ENCODE measurements around the gene DHRSX.
"Not testable (repeated sequence)": the region's sequence is repeated elsewhere in the genome, so short reads cannot be mapped to it uniquely, and the experiment has no call there.

DHRSX gene

GRCh38 chrX:2520539-2520938, 19.8 kb upstream of the DHRSX start:
- DNase-seq (ENCODE audit: low read depth): no peak

GRCh38 chrX:2519638-2520037, 18.9 kb upstream of the DHRSX start:
- DNase-seq (ENCODE audit: low read depth): not testable (repeated sequence)

DNA sequence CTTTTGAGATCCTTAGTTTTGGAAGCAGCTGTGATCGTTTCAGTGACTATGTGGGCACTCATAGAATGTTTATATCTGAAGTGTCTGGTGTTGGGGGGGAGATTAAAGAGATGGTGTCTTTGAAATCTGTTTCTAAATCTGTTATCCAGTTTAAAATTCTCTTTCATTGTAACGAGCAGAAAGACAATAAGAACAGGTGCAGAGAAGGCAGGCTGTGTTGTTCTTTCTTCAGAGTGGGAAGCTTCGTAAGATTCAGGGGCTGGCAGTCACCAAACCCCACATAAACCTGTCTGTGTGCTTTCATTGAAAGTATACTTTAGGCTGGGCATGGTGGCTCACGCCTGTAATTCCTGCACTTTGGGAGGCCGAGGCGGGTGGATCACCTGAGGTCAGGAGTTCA, 16.3 kb upstream of the DHRSX start:
- no peak for DNase-seq (ENCODE audit: low read depth)

GRCh38 chrX:2516623-2517022, 15.8 kb upstream of the DHRSX start:
- DNase-seq (ENCODE audit: low read depth): no peak

GRCh38 chrX:2514131-2514530, 13.4 kb upstream of the DHRSX start:
- no peak for DNase-seq (ENCODE audit: low read depth)

GRCh38 chrX:2513121-2513664, 12.4 kb upstream of the DHRSX start:
- DNase-seq (ENCODE audit: low read depth): no peak

- no peak for DNase-seq (ENCODE audit: low read depth)
Observed at GRCh38 chrX:2512501-2512900, 11.7 kb upstream of the DHRSX start.

- DNase-seq (ENCODE audit: low read depth): no peak
Observed at GRCh38 chrX:2511326-2511725, 10.6 kb upstream of the DHRSX start.

DNA sequence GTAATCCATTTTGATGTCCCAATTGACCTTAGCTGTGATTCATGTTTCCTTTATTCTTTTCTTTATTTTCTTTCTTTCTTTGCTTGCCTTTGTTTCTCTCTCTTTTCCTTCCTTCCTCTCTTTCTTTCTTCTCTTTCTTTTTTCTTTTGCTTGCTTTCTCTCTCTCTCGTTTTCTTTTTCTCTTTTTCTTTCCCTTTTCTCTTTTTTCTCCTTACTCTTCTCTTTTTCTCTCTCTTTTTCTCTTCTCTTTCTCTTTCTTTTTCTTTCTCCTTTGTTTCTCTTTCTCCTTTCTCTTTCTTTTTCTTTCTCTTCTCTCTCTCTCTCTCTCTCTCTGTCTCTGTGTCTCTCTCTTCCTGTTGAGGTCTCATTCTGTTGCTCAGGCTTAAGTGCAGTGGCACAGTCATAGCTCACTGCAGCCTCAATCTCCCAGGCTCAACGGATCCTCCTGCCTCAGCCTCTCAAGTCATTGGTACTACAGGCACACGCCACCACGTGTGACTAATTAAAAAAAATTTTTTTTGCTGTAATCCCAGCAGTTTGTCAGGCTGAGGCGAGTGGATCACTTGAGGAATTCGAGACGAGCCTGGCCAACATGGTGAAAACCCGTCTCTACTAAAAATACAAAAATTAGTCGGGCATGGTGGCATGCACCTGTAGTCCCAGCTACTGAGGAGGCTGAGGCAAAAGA, 8.0 kb upstream of the DHRSX start:
- DNase-seq (ENCODE audit: low read depth): no peak

- no peak for DNase-seq (ENCODE audit: low read depth)
Observed at GRCh38 chrX:2507904-2508627, 7.3 kb upstream of the DHRSX start.

- no peak for DNase-seq (ENCODE audit: low read depth)
Observed at GRCh38 chrX:2507196-2507595, 6.4 kb upstream of the DHRSX start.

GRCh38 chrX:2505341-2505740, 4.6 kb upstream of the DHRSX start:
- not testable (repeated sequence) for DNase-seq (ENCODE audit: low read depth)

GRCh38 chrX:2504706-2505332, 4.0 kb upstream of the DHRSX start:
- DNase-seq (ENCODE audit: low read depth): no peak

DNA sequence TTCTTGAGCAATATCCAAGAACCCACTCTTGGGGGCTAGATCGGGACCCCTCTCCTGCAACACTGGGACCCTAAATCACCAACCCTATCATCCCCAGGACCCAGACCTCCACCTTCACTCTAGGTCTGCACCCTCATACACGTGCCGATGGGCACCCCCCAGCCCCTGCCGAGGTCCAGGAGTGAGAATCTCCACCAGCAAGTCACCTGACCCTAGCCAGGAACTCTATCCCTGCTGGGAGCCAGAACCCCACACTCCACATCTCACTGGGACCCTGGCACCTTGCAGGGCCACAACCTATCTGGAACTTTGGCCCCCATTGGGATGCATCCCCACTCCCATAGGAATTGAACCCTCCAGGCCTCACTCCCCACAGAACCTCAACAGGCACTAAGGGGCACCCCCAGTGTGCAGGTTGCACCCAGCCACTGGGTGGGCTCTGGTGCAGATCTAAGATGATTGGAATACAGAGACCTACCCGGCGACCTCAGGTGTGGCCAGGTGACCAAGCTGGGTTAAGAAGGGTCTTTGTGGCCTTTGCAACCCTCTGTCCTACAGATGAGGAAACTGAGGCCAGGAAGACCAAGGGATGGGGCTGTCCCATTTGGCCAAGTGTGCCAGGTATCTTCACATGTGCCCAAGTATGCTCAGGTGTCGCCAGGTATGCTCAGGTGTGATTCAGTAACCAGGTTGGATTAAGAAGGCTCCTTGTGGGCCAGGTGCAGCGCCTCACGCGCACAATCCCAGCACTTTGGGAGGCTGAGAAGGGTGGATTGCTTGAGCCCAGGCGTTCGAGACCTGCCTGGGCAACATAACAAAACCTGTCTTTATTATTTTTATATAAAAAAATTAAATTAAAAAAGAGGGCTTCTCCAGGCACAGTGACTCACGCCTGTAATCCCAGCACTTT, 3.1 kb upstream of the DHRSX start:
- no peak for DNase-seq (ENCODE audit: low read depth)

GRCh38 chrX:2502668-2503519, 2.1 kb upstream of the DHRSX start:
- no peak for DNase-seq (ENCODE audit: low read depth)

DNA sequence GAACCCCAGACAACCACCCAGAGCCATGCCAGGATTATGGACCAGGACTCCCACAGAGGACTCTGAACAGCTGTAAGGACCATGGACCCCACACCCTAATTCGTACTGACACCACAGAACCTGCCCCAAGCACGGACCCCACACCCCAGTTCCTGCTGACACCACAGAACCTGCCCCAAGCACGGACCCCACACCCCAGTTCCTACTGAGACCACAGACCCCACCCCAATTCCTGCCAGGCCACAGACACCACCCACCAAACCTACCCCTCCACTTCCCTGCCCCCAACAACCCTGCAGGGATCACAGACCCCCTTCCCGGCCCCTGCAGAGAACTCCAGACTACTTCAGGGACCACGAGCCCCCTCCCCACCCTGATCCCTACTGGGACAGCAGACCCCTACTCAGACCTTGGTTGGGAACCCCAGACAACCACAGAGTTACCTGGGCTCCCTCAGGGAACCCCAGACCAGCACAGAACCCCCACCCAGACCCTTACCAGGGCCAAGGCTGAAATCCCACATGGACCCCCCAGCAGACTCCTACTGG, 1.4 kb upstream of the DHRSX start:
- DNase-seq (ENCODE audit: low read depth): no peak

- no peak for DNase-seq (ENCODE audit: low read depth)
Observed at GRCh38 chrX:2501559-2502102, 855 bp upstream of the DHRSX start.

GRCh38 chrX:2500091-2500802, 529 bp downstream of the DHRSX start:
- no peak for DNase-seq (ENCODE audit: low read depth)

- no peak for DNase-seq (ENCODE audit: low read depth)
Observed at GRCh38 chrX:2499507-2499906, 1.3 kb downstream of the DHRSX start.
